Measurements from ENCODE around the gene BMS1. TPM values are rescaled to one million over a fixed set of nuclear protein-coding genes. Genes with fewer than 3 reads are reported as not detected.

Gene BMS1
- total and polyA plus RNA-seq, 2 of the 13 experiments (the other 11 are each of a cell fraction or from before 2014, with no cell fraction given), result 3.9 to 25.2 TPM

DNA sequence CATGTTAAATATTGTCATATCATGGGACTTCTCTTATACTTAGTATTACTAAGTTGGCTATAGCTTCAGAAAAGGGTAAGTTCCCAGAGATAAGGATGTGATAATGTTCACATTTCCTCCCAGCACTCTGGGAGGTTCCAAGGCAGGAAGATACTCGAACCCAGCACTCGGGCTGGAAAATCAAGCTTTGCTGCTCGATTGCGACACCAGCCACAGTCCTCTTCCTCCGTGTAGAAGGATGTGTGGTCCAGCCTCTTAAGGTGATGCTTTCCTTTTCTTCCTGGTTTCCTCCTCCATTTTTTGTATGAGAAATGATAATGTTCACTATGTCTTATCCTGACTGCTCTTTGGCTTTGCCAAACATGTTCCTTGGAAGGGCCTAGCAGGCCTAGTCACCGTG is 3.2 kb downstream of the BMS1 start:
- no TSS peak for BruUV-seq (replicated peaks)
- ATAC-seq (no peak), DNase-seq (ENCODE audit: low spot score) (no peak), FAIRE-seq (no peak)
- H4K20me1 ChIP-seq (ENCODE audit: insufficient read depth, low read length), result no peaks in the 10 kb centered on the region
- H3K4me3 ChIP-seq (replicated peaks in 1 of 3; ENCODE audit: insufficient read depth in 1 of 3, low read depth in 2 of 3, low read length in 3 of 3), result no peak overlapping the region
- H3K9ac ChIP-seq (ENCODE audit: insufficient read depth, low read depth, low read length), result no peak overlapping the region
- ChIA-PET POLR2A (no interaction called here), CTCF (ENCODE audit: low intra/inter-chr PET ratio, low total read pairs) (no interaction called here)
- in situ Hi-C loops (cut with HindIII; ENCODE audit: extremely low pct_ligation_motif_present, low pct_unique_long_range_greater_than_20kb), result no loop called here
- no peak overlapping the region for H2AFZ ChIP-seq (ENCODE audit: low read length)
- H3K4me1 ChIP-seq (ENCODE audit: insufficient read depth, low read length), result peaks cover 21% of the 10 kb centered on the region
- TF ChIP-seq ZNF776 (CRISPR knock-in tag; IDR thresholded peaks at IDR 0.05), result no peak
- no peak for TF ChIP-seq SOX6 (IDR thresholded peaks at IDR 0.05)
- no peak for TF ChIP-seq SOX6 (CRISPR knock-in tag; IDR thresholded peaks at IDR 0.05)
- peak; percentile 58; the same call in 1 of the 2 replicates for TF ChIP-seq CEBPB (IDR thresholded peaks at IDR 0.05; ENCODE audit: borderline replicate concordance, low read depth, low read length)
- TF ChIP-seq PAF1 (CRISPR knock-in tag; IDR thresholded peaks at IDR 0.05), result no peak
- no peak for TF ChIP-seq ZNF746 (CRISPR knock-in tag; IDR thresholded peaks at IDR 0.05)
- no peaks in the 10 kb centered on the region; a peak in 1 of 5 replicates for H3K27me3 ChIP-seq (ENCODE audit: control insufficient read depth in 1 of 2, insufficient read depth in 2 of 2, low read length in 2 of 2)
- no peaks in the 10 kb centered on the region for H3K9me3 ChIP-seq (ENCODE audit: low read length)
- H3K36me3 ChIP-seq (replicated peaks in 1 of 2; ENCODE audit: control insufficient read depth in 1 of 2, insufficient read depth in 2 of 2, low read length in 2 of 2), result peaks cover 4 to 43% of the 10 kb centered on the region in 2 experiments
- no peak overlapping the region for H3K27ac ChIP-seq (ENCODE audit: extremely low read length, insufficient read depth, low read length)
- intact Hi-C loops (cut with micrococcal nuclease; ENCODE audit: unreplicated experiment), result loop anchor here (2.0 kb wide), 1 partner anchor 21 kb away; no protein-coding TSS in a partner anchor
- H3K79me2 ChIP-seq (ENCODE audit: insufficient read depth, low read length), result peaks cover 17% of the 10 kb centered on the region
- H3K4me2 ChIP-seq (ENCODE audit: low read depth, low read length), result no peak overlapping the region
- 96% methylated on average over 5 of the region's 6 CpGs for WGBS (ENCODE audit: low lambda C conversion rate)

DNA sequence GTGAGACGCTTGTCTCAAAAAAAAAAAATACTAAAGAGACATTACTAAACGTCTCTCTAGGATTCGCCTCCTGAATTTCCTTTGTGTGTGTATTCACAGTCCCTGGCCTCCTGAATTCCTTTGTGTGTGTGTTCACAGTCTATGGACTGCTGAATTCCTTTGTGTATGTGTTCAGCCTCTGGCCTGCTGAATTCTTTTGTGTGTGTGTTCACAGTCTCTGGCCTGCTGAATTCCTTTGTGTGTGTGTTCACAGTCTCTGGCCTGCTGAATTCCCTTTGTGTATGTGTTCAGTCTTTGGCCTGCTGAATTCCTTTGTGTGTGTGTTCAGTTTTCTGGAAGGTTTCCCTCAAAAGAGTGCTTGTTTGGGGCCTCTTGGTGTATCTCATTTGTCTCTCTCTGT is 8.2 kb downstream of the BMS1 start:
- H2AFZ ChIP-seq (ENCODE audit: low read length), result no peak overlapping the region
- intact Hi-C loops (cut with micrococcal nuclease; ENCODE audit: unreplicated experiment) (no loop called here), in situ Hi-C loops (cut with HindIII; ENCODE audit: extremely low pct_ligation_motif_present, low pct_unique_long_range_greater_than_20kb) (no loop called here)
- BruUV-seq (replicated peaks), result no TSS peak
- TF ChIP-seq ZNF552 (CRISPR knock-in tag; IDR thresholded peaks at IDR 0.05; ENCODE audit: borderline replicate concordance), result no peak
- TF ChIP-seq ZNF709 (CRISPR knock-in tag; IDR thresholded peaks at IDR 0.05), result no peak
- no peak for TF ChIP-seq ZSCAN31 (CRISPR knock-in tag; IDR thresholded peaks at IDR 0.05; ENCODE audit: low read depth)
- TF ChIP-seq, protein P1, sequence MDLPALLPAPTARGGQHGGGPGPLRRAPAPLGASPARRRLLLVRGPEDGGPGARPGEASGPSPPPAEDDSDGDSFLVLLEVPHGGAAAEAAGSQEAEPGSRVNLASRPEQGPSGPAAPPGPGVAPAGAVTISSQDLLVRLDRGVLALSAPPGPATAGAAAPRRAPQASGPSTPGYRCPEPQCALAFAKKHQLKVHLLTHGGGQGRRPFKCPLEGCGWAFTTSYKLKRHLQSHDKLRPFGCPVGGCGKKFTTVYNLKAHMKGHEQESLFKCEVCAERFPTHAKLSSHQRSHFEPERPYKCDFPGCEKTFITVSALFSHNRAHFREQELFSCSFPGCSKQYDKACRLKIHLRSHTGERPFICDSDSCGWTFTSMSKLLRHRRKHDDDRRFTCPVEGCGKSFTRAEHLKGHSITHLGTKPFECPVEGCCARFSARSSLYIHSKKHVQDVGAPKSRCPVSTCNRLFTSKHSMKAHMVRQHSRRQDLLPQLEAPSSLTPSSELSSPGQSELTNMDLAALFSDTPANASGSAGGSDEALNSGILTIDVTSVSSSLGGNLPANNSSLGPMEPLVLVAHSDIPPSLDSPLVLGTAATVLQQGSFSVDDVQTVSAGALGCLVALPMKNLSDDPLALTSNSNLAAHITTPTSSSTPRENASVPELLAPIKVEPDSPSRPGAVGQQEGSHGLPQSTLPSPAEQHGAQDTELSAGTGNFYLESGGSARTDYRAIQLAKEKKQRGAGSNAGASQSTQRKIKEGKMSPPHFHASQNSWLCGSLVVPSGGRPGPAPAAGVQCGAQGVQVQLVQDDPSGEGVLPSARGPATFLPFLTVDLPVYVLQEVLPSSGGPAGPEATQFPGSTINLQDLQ (CRISPR knock-in tag; IDR thresholded peaks at IDR 0.05), result no peak
- no peak for TF ChIP-seq CBFB (CRISPR knock-in tag; IDR thresholded peaks at IDR 0.05)
- TF ChIP-seq ZNF510 (CRISPR knock-in tag; IDR thresholded peaks at IDR 0.05; ENCODE audit: low read depth), result no peak
- no peak for TF ChIP-seq ZNF329 (CRISPR knock-in tag; IDR thresholded peaks at IDR 0.05; ENCODE audit: low read depth)
- TF ChIP-seq EZH2 (conservative IDR thresholded peaks at IDR 0.05; ENCODE audit: low read depth, low read length), result no peak
- TF ChIP-seq RBM22 (optimal IDR thresholded peaks at IDR 0.05; ENCODE audit: low read length), result no peak
- TF ChIP-seq TCF7 (IDR thresholded peaks at IDR 0.05; ENCODE audit: low read depth), result no peak
- no peak for TF ChIP-seq TBX3 (IDR thresholded peaks at IDR 0.05; ENCODE audit: borderline replicate concordance)
- no peak for TF ChIP-seq ZBTB21 (CRISPR knock-in tag; IDR thresholded peaks at IDR 0.05)
- WGBS (ENCODE audit: low lambda C conversion rate), result 100% methylated on average over 3 of the region's 3 CpGs
- CTCF ChIA-PET (ENCODE audit: low intra/inter-chr PET ratio, low total read pairs), result no interaction called here
- peaks cover under 1% of the 10 kb centered on the region for H3K79me2 ChIP-seq (ENCODE audit: insufficient read depth, low read length)
- FAIRE-seq, result no peak
- H3K36me3 ChIP-seq (replicated peaks in 1 of 2; ENCODE audit: control insufficient read depth in 1 of 2, insufficient read depth in 2 of 2, low read length in 2 of 2), result peaks cover 10 to 76% of the 10 kb centered on the region in 2 experiments
- no peak overlapping the region for H3K9ac ChIP-seq (ENCODE audit: insufficient read depth, low read depth, low read length)
- no peak for DNase-seq (ENCODE audit: low spot score)
- no peak overlapping the region for H3K4me2 ChIP-seq (ENCODE audit: low read depth, low read length)
- no peak overlapping the region for H3K4me3 ChIP-seq (replicated peaks in 1 of 3; ENCODE audit: insufficient read depth in 1 of 3, low read depth in 2 of 3, low read length in 3 of 3)
- no peak for ATAC-seq
- H3K9me3 ChIP-seq (ENCODE audit: low read length), result no peaks in the 10 kb centered on the region
- POLR2A ChIA-PET, result no interaction called here
- no peaks in the 10 kb centered on the region for H3K4me1 ChIP-seq (ENCODE audit: insufficient read depth, low read length)
- no peak overlapping the region for H3K27ac ChIP-seq (ENCODE audit: extremely low read length, insufficient read depth, low read length)
- no peaks in the 10 kb centered on the region for H3K27me3 ChIP-seq (ENCODE audit: control insufficient read depth in 1 of 2, insufficient read depth in 2 of 2, low read length in 2 of 2)
- H4K20me1 ChIP-seq (ENCODE audit: insufficient read depth, low read length), result no peaks in the 10 kb centered on the region
